ENCODE measurements around the gene GARIN3. TPM values are rescaled to one million over a fixed set of nuclear protein-coding genes. Genes with fewer than 3 reads are reported as not detected.

The GARIN3 gene
- total RNA-seq, 1 donor from 2014 or later = not detected

- H3K36me3 ChIP-seq = peaks cover 7% of the 10 kb centered on the region
- Mint-ChIP-seq H3K4me3 (no peak overlapping the region), H3K36me3 (peaks cover 29% of the 10 kb centered on the region), H3K4me1 (peaks cover 7% of the 10 kb centered on the region), H3K27ac (no peak overlapping the region), H3K27me3 (ENCODE audit: insufficient read depth, low read depth) (peaks cover 4% of the 10 kb centered on the region), H3K9me3 (no peaks in the 10 kb centered on the region)
- H2AFZ ChIP-seq (replicated peaks) = no peak overlapping the region
- H4K20me1 ChIP-seq (ENCODE audit: low read depth) = no peaks in the 10 kb centered on the region
- H3K27ac ChIP-seq = no peak overlapping the region
- H3K27me3 ChIP-seq = no peaks in the 10 kb centered on the region
- H3F3A ChIP-seq (ENCODE audit: low read depth) = no peaks in the 10 kb centered on the region
- peaks cover 38% of the 10 kb centered on the region for H3K79me2 ChIP-seq (ENCODE audit: low read depth)
- H3K9ac ChIP-seq = no peak overlapping the region
- TF ChIP-seq EZH2phosphoT487 (IDR thresholded peaks at IDR 0.05) (no peak), EZH2 (IDR thresholded peaks at IDR 0.05) (no peak), CTCF (IDR thresholded peaks at IDR 0.05) (no peak)
- no peak for DNase-seq (ENCODE audit: low spot score)
- no peak overlapping the region for H3K4me2 ChIP-seq
- H3K9me3 ChIP-seq (ENCODE audit: low read depth) = no peaks in the 10 kb centered on the region
- no peak overlapping the region for H3K4me3 ChIP-seq
- H3K4me1 ChIP-seq = no peaks in the 10 kb centered on the region
Observed at GRCh38 chr5:157137691-157138090, 28.4 kb downstream of the GARIN3 start.

- H2AFZ ChIP-seq (replicated peaks) = no peak overlapping the region
- Mint-ChIP-seq H3K36me3 (peaks cover under 1% of the 10 kb centered on the region), H3K4me3 (no peak overlapping the region)
Observed at GRCh38 chr5:157132281-157132612, 33.8 kb downstream of the GARIN3 start.

GRCh38 chr5:157130925-157131324 is 35.1 kb downstream of the GARIN3 start:
- DNase-seq (ENCODE audit: low spot score) = no peak
- H3K9me3 ChIP-seq (ENCODE audit: low read depth) = no peaks in the 10 kb centered on the region
- H3K4me3 Mint-ChIP-seq = no peak overlapping the region
- H3K9me3 Mint-ChIP-seq = no peaks in the 10 kb centered on the region
- H3K4me1 ChIP-seq = no peaks in the 10 kb centered on the region
- no peaks in the 10 kb centered on the region for H3K4me1 Mint-ChIP-seq
- no peak overlapping the region for H3K4me2 ChIP-seq
- H3K79me2 ChIP-seq (ENCODE audit: low read depth) = no peaks in the 10 kb centered on the region
- no peaks in the 10 kb centered on the region for H3K27me3 Mint-ChIP-seq (ENCODE audit: insufficient read depth, low read depth)
- no peak overlapping the region for H3K27ac ChIP-seq
- no peak overlapping the region for H3K4me3 ChIP-seq
- TF ChIP-seq EZH2 (IDR thresholded peaks at IDR 0.05) (no peak), EZH2phosphoT487 (IDR thresholded peaks at IDR 0.05) (no peak), CTCF (IDR thresholded peaks at IDR 0.05) (no peak)
- no peaks in the 10 kb centered on the region for H3K36me3 ChIP-seq
- H3K36me3 Mint-ChIP-seq = no peaks in the 10 kb centered on the region
- H3K27me3 ChIP-seq = no peaks in the 10 kb centered on the region
- H4K20me1 ChIP-seq (ENCODE audit: low read depth) = no peaks in the 10 kb centered on the region
- no peak overlapping the region for H3K27ac Mint-ChIP-seq
- H2AFZ ChIP-seq (replicated peaks) = no peak overlapping the region
- H3K9ac ChIP-seq = no peak overlapping the region
- H3F3A ChIP-seq (ENCODE audit: low read depth) = no peaks in the 10 kb centered on the region

More at GRCh38 chr5:157132281-157132612, 33.8 kb downstream of the GARIN3 start:
- Histone ChIP-seq H3K4me3 (no peak overlapping the region), H3K27ac (no peak overlapping the region), H3K9me3 (ENCODE audit: low read depth) (no peaks in the 10 kb centered on the region), H3K4me2 (no peak overlapping the region), H3K9ac (no peak overlapping the region), H3K4me1 (no peaks in the 10 kb centered on the region), H3K79me2 (ENCODE audit: low read depth) (no peaks in the 10 kb centered on the region), H3F3A (ENCODE audit: low read depth) (no peaks in the 10 kb centered on the region), H4K20me1 (ENCODE audit: low read depth) (no peaks in the 10 kb centered on the region), H3K27me3 (no peaks in the 10 kb centered on the region), H3K36me3 (no peaks in the 10 kb centered on the region)
- peaks cover 3% of the 10 kb centered on the region for H3K27me3 Mint-ChIP-seq (ENCODE audit: insufficient read depth, low read depth)
- no peak overlapping the region for H3K27ac Mint-ChIP-seq
- TF ChIP-seq CTCF (IDR thresholded peaks at IDR 0.05) (no peak), EZH2 (IDR thresholded peaks at IDR 0.05) (no peak), EZH2phosphoT487 (IDR thresholded peaks at IDR 0.05) (no peak)
- DNase-seq (ENCODE audit: low spot score) = no peak
- H3K4me1 Mint-ChIP-seq = no peaks in the 10 kb centered on the region
- H3K9me3 Mint-ChIP-seq = no peaks in the 10 kb centered on the region

Measured in neural progenitor cell (in vitro differentiated cells).